MCF 10A (cell line): Measurements from ENCODE around the gene MYL11. TPM values are rescaled to one million over a fixed set of nuclear protein-coding genes. Genes with fewer than 3 reads are reported as not detected.

Experiments
- BruUV-seq: library from RNA; stranded (reverse); fragments of 400-500 nt; replicated peaks from 2 replicates; lab custom pipeline; 2021; lab: Mats Ljungman, UMichigan
- CTCF ChIA-PET: fragments of 300-600 bp; sonication (Branson Sonifier 250); formaldehyde crosslinking; extraction: SDS; loops from one replicate; lab custom pipeline; 2021; ENCODE audit warnings: antibody characterized with exemption, inconsistent platforms; lab: Yijun Ruan, JAX
- POLR2A ChIA-PET: fragments of 300-600, 350-650 bp; sonication (Branson Sonifier 250); formaldehyde crosslinking; extraction: SDS; loops from one replicate; lab custom pipeline; 2020; ENCODE audit warnings: antibody characterized with exemption, inconsistent platforms; lab: Yijun Ruan, JAX
- DNase-seq: peaks from one replicate; pipeline ENCODE4 v3.0.0-alpha.2; 2018; ENCODE audit not compliant: unreplicated experiment
- H3K27ac Mint-ChIP-seq: one replicate; pipeline ENCODE4 v1.8.0; 2022; ENCODE audit warnings: mild to moderate bottlenecking, low read depth, mixed read lengths; ENCODE audit not compliant: unreplicated experiment
- H3K27me3 Mint-ChIP-seq: one replicate; pipeline ENCODE4 v1.8.0; 2022; ENCODE audit warnings: mixed read lengths; ENCODE audit not compliant: insufficient read depth, unreplicated experiment
- H3K36me3 Mint-ChIP-seq: one replicate; pipeline ENCODE4 v1.8.0; 2022; ENCODE audit warnings: mild to moderate bottlenecking, moderate library complexity, mixed read lengths; ENCODE audit not compliant: insufficient read depth, unreplicated experiment
- H3K4me1 Mint-ChIP-seq: one replicate; pipeline ENCODE4 v1.8.0; 2022; ENCODE audit warnings: mixed read lengths; ENCODE audit not compliant: insufficient read depth, unreplicated experiment
- H3K4me3 Mint-ChIP-seq: one replicate; pipeline ENCODE4 v1.8.0; 2022; ENCODE audit warnings: mild to moderate bottlenecking, moderate library complexity, mixed read lengths; ENCODE audit not compliant: unreplicated experiment
- H3K9me3 Mint-ChIP-seq: one replicate; pipeline ENCODE4 v1.8.0; 2022; ENCODE audit warnings: mixed read lengths; ENCODE audit not compliant: unreplicated experiment
- CTCF ChIP-seq: fragments of 200-600 bp; IDR thresholded peaks from one replicate; pipeline ENCODE4 v1.8.0; 2022; ENCODE audit warnings: antibody characterized with exemption, mild to moderate bottlenecking; ENCODE audit not compliant: unreplicated experiment
- intact Hi-C: fragments of 100-400 bp; cut with micrococcal nuclease; formaldehyde crosslinking; loops from 2 replicates; pipeline ENCODE4 v1.14.1; 2022
- total RNA-seq: library from RNA; stranded (reverse); gene quantifications from 2 replicates; pipeline ENCODE4 v1.2.3, GENCODE V29; 2022

MYL11 gene
- total RNA-seq, 1 experiment from 2014 or later = 1.6 TPM

GRCh38 chr16:30399435-30400186 is 25.0 kb downstream of the MYL11 start:
- Mint-ChIP-seq H3K27ac (peak overlapping the region; percentile 59), H3K27me3 (peaks cover 11% of the 10 kb centered on the region), H3K4me1 (peaks cover 7% of the 10 kb centered on the region), H3K9me3 (no peaks in the 10 kb centered on the region), H3K36me3 (no peaks in the 10 kb centered on the region), H3K4me3 (peak overlapping the region; percentile 70)
- TF ChIP-seq CTCF = no peak
- BruUV-seq = no TSS peak
- intact Hi-C loops = loop anchor here (10.0 kb wide), 1 partner anchor 305 kb away; the partner anchor contains the start of genes TBX6 and YPEL3
- no peak for DNase-seq
- ChIA-PET CTCF (interaction anchor here (0.6 to 2.7 kb wide), 3 partner anchors 10 to 19 kb away, joined by 3 to 13 read pairs (median 3); no protein-coding TSS in a partner anchor), POLR2A (interaction anchor here (0.7 to 1.2 kb wide), 4 partner anchors 10 to 324 kb away, joined by 3 to 6 read pairs (median 4); partner anchors contain the start of genes DCTPP1 and ZNF689)

- TF ChIP-seq CTCF = no peak
- no peak for DNase-seq
- Mint-ChIP-seq H3K27ac (no peak overlapping the region), H3K36me3 (no peaks in the 10 kb centered on the region), H3K27me3 (peaks cover 11% of the 10 kb centered on the region), H3K4me3 (peak overlapping the region; percentile 70), H3K9me3 (no peaks in the 10 kb centered on the region), H3K4me1 (no peaks in the 10 kb centered on the region)
- ChIA-PET CTCF (interaction anchor here (1.1 kb wide), 1 partner anchor 8 kb away, joined by 3 read pairs; no protein-coding TSS in a partner anchor), POLR2A (interaction anchor here (0.6 kb wide), 1 partner anchor 232 kb away, joined by 3 read pairs; no protein-coding TSS in a partner anchor)
- no TSS peak for BruUV-seq
- intact Hi-C loops = loop anchor here (10.0 kb wide), 1 partner anchor 307 kb away; the partner anchor contains the start of genes TBX6 and YPEL3
Observed at GRCh38 chr16:30401768-30402425, 27.3 kb downstream of the MYL11 start.

- peaks cover 15% of the 10 kb centered on the region for H3K4me1 Mint-ChIP-seq
- peaks cover 10% of the 10 kb centered on the region for H3K36me3 Mint-ChIP-seq
- TF ChIP-seq CTCF = no peak
Observed at GRCh38 chr16:30406795-30407101, 32.1 kb downstream of the MYL11 start.

More at GRCh38 chr16:30406795-30407101, 32.1 kb downstream of the MYL11 start:
- Mint-ChIP-seq H3K4me3 (peak overlapping the region; percentile 81), H3K27me3 (peaks cover 11% of the 10 kb centered on the region), H3K9me3 (no peaks in the 10 kb centered on the region), H3K27ac (peak overlapping the region; percentile 33)
- no TSS peak for BruUV-seq
- intact Hi-C loops = loop anchor here (5.0 to 10.0 kb wide), 2 partner anchors 284 to 312 kb away; partner anchors contain the start of genes MAPK3, TBX6 and YPEL3
- CTCF ChIA-PET = interaction anchor here (0.6 to 1.4 kb wide), 5 partner anchors 12 to 223 kb away, joined by 3 to 8 read pairs (median 6); partner anchors contain the start of gene ZNF48
- DNase-seq = no peak
- POLR2A ChIA-PET = interaction anchor here (0.5 to 6.0 kb wide), 17 partner anchors 9 to 287 kb away, joined by 3 to 66 read pairs (median 8); partner anchors contain the start of genes DCTPP1, SEPTIN1, TBC1D10B and ZNF48
